OCI-LY7 (cell line): ENCODE results near the gene PSAPL1. TPM values are rescaled to one million over a fixed set of nuclear protein-coding genes. Genes with fewer than 3 reads are reported as not detected.

ENCODE experiments used
- BruUV-seq: library from RNA; stranded (reverse); fragments of 400-500 nt; replicated peaks from 2 replicates; lab custom pipeline; 2021; lab: Mats Ljungman, UMichigan
- CTCF ChIA-PET: fragments of 300-600 bp; sonication (Branson Sonifier 250); formaldehyde crosslinking; loops from one replicate; lab custom pipeline; 2022; ENCODE audit warnings: antibody characterized with exemption; ENCODE audit not compliant: unreplicated experiment; lab: Charles Lee
- POLR2A ChIA-PET: fragments of 300-600 bp; sonication (Branson Sonifier 250); formaldehyde crosslinking; loops from one replicate; lab custom pipeline; 2022; ENCODE audit warnings: antibody characterized with exemption; lab: Charles Lee
- DNase-seq: peaks from one replicate; pipeline ENCODE4 v3.0.0-alpha.2; 2015; ENCODE audit warnings: low spot score
- H2AFZ ChIP-seq: fragments of 200-600 bp; sonication (generic), shearing (Covaris generic); 2 replicates; pipeline ENCODE4 v1.6.1; 2014; ENCODE audit warnings: mild to moderate bottlenecking, antibody characterized with exemption, low read length, moderate library complexity
- H3K27ac ChIP-seq: fragments of 200-600 bp; sonication (generic); 2 replicates; pipeline ENCODE4 v1.5.1; 2014; ENCODE audit warnings: mixed run types, low read depth, mild to moderate bottlenecking, moderate library complexity, low read length, inconsistent platforms; ENCODE audit not compliant: poor library complexity, severe bottlenecking
- H3K36me3 ChIP-seq: fragments of 200-600 bp; sonication (generic); 2 replicates; pipeline ENCODE4 v1.6.1; 2014; ENCODE audit warnings: mild to moderate bottlenecking, antibody characterized with exemption, low read length, moderate library complexity, mixed read lengths; ENCODE audit not compliant: insufficient read depth
- H3K4me1 ChIP-seq: fragments of 200-600 bp; sonication (generic); 2 replicates; pipeline ENCODE4 v1.5.1; 2014; ENCODE audit warnings: mild to moderate bottlenecking, low read length; ENCODE audit not compliant: insufficient read depth, poor library complexity, severe bottlenecking
- H3K4me2 ChIP-seq: fragments of 200-600 bp; sonication (generic); 2 replicates; pipeline ENCODE4 v1.6.1; 2014; ENCODE audit warnings: mild to moderate bottlenecking, low read length
- H3K4me3 ChIP-seq: fragments of 200-600 bp; sonication (generic); 2 replicates; pipeline ENCODE4 v1.5.1; 2014; ENCODE audit warnings: mild to moderate bottlenecking, low read depth, low read length; ENCODE audit not compliant: poor library complexity, severe bottlenecking
- H3K79me2 ChIP-seq: fragments of 200-600 bp; sonication (generic); 2 replicates; pipeline ENCODE4 v1.6.1; 2016; ENCODE audit warnings: low read depth, mild to moderate bottlenecking, low read length, moderate library complexity, mixed read lengths; ENCODE audit not compliant: insufficient read depth
- H3K9me2 ChIP-seq: fragments of 200-600 bp; sonication (generic); 2 replicates; pipeline ENCODE4 v1.6.1; 2016; ENCODE audit warnings: mild to moderate bottlenecking, low read length, mixed read lengths; ENCODE audit not compliant: insufficient read depth
- H3K9me3 ChIP-seq: fragments of 200-600 bp; sonication (generic); 2 replicates; pipeline ENCODE4 v1.6.1; 2014; ENCODE audit warnings: mild to moderate bottlenecking, mixed run types, low read length, mixed read lengths
- H4K20me1 ChIP-seq: fragments of 200-600 bp; sonication (generic); 2 replicates; pipeline ENCODE4 v1.6.1; 2014; ENCODE audit warnings: mild to moderate bottlenecking, antibody characterized with exemption, low read length, moderate library complexity, mixed read lengths; ENCODE audit not compliant: insufficient read depth
- CTCF ChIP-seq: fragments of 200-600 bp; sonication (generic); conservative IDR thresholded peaks from 2 replicates; pipeline ENCODE4 v1.5.1; 2014; ENCODE audit warnings: mild to moderate bottlenecking, antibody characterized with exemption, low read length, moderate library complexity, mixed read lengths
- EZH2phosphoT487 ChIP-seq: fragments of 200-600 bp; sonication (generic); IDR thresholded peaks from 2 replicates; pipeline ENCODE4 v1.6.1; 2018; ENCODE audit warnings: low read depth, borderline replicate concordance, mild to moderate bottlenecking, mixed run types, antibody characterized with exemption, low read length, moderate library complexity, mixed read lengths
- intact Hi-C: fragments of 100-400 bp; cut with micrococcal nuclease; formaldehyde crosslinking; loops from one replicate; pipeline ENCODE4 v1.10.0; 2022; ENCODE audit not compliant: unreplicated experiment
- total RNA-seq, 2 experiments: library from RNA; depleted of rRNA in 1 of 2; stranded (reverse); fragments of >200 nt in 1 of 2; shearing (Covaris generic) in 1 of 2; gene quantifications; 2 replicates each; pipeline ENCODE4 v1.2.3, GENCODE V29; 2014 to 2022

The PSAPL1 gene
- total RNA-seq, 2 experiments from 2014 or later = not detected

- H4K20me1 ChIP-seq = no peaks in the 10 kb centered on the region
- TF ChIP-seq EZH2phosphoT487 = no peak
- no peak for TF ChIP-seq CTCF
- H2AFZ ChIP-seq = no peak overlapping the region
- ChIA-PET POLR2A (no interaction called here), CTCF (no interaction called here)
- no peaks in the 10 kb centered on the region for H3K36me3 ChIP-seq
- H3K4me2 ChIP-seq = no peak overlapping the region
- no TSS peak for BruUV-seq
- no peak overlapping the region for H3K27ac ChIP-seq
- no peaks in the 10 kb centered on the region for H3K9me3 ChIP-seq
- no peaks in the 10 kb centered on the region for H3K9me2 ChIP-seq
- no peaks in the 10 kb centered on the region for H3K4me1 ChIP-seq
- no peak for DNase-seq
- no peaks in the 10 kb centered on the region for H3K79me2 ChIP-seq
- no peak overlapping the region for H3K4me3 ChIP-seq
- intact Hi-C loops = no loop called here
These were observed 38.4 kb downstream of the PSAPL1 start for GRCh38 chr4:7396186-7396910.

GRCh38 chr4:7395645-7396044 lies 39.1 kb downstream of the PSAPL1 start:
- Histone ChIP-seq H3K27ac (no peak overlapping the region), H3K9me2 (no peaks in the 10 kb centered on the region), H3K9me3 (no peaks in the 10 kb centered on the region), H3K4me2 (no peak overlapping the region), H4K20me1 (no peaks in the 10 kb centered on the region), H3K79me2 (no peaks in the 10 kb centered on the region), H3K36me3 (no peaks in the 10 kb centered on the region), H3K4me3 (no peak overlapping the region), H3K4me1 (no peaks in the 10 kb centered on the region), H2AFZ (no peak overlapping the region)
- BruUV-seq = no TSS peak
- TF ChIP-seq EZH2phosphoT487 (no peak), CTCF (no peak)
- no peak for DNase-seq
- ChIA-PET CTCF (no interaction called here), POLR2A (no interaction called here)
- intact Hi-C loops = no loop called here

DNA sequence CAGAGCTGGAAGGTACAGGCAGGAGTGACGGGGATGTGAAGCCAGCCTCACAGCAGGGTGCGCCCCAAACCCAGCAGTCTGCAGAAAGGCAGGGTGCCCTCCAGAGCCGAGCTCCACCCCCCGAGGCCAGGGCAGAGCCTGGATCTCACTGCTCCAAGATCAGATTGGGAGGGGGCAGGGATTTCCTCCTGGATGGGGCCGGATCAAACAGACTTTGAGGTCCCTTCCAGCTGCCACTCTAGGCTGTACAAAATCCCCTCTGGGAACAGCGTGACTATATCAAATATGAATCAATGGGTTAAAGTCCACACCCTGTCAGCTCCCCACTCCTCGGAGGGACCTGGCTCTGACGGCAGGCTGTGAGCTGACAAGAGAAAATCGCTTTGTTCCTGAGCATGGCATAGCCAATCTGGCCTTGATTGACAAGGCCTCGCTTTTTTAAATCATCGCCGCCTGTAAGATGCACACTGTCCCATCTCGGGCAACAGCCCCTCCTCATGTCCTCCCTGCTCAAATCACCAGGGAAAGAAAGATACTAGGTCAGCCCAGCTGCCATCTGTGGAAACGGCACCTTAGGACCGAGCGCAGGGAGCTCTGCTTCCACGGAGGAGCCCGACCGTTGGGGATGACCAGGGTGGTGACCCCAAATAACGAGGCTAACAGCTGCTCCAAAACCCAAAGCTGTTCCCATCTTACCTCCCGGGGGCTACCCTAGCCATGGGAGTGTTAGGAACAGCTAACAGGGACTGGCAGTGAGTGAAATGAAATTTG lies 39.9 kb downstream of the PSAPL1 start:
- Histone ChIP-seq H3K4me1 (no peaks in the 10 kb centered on the region), H3K4me2 (no peak overlapping the region), H2AFZ (no peak overlapping the region), H3K36me3 (no peaks in the 10 kb centered on the region), H3K9me3 (no peaks in the 10 kb centered on the region), H3K79me2 (no peaks in the 10 kb centered on the region), H3K4me3 (no peak overlapping the region), H4K20me1 (no peaks in the 10 kb centered on the region), H3K9me2 (no peaks in the 10 kb centered on the region), H3K27ac (no peak overlapping the region)
- intact Hi-C loops = no loop called here
- no peak for TF ChIP-seq CTCF
- TF ChIP-seq EZH2phosphoT487 = no peak
- DNase-seq = no peak
- ChIA-PET CTCF (no interaction called here), POLR2A (no interaction called here)
- no TSS peak for BruUV-seq
